GM12875 (cell line): ENCODE measurements around the gene APOA5.

Experiments used
- H3K4me3 ChIP-seq: one replicate; pipeline ENCODE4 v1.5.1; 2011; ENCODE audit warnings: low read depth, low read length, control low read depth
- CTCF ChIP-seq: IDR thresholded peaks from 2 replicates; pipeline ENCODE4 v1.5.1; 2011; ENCODE audit warnings: low read depth, mild to moderate bottlenecking, control low read depth, inconsistent platforms, low read length, moderate library complexity, borderline replicate concordance; ENCODE audit not compliant: insufficient read depth

The APOA5 gene

GRCh38 chr11:116814502-116814901 is 22.8 kb upstream of the APOA5 start:
- TF ChIP-seq CTCF = no peak
- H3K4me3 ChIP-seq = no peak overlapping the region

GRCh38 chr11:116813781-116814471 is 22.2 kb upstream of the APOA5 start:
- no peak overlapping the region for H3K4me3 ChIP-seq
- TF ChIP-seq CTCF = no peak

GRCh38 chr11:116813170-116813569 is 21.5 kb upstream of the APOA5 start:
- no peak overlapping the region for H3K4me3 ChIP-seq
- TF ChIP-seq CTCF = no peak

GRCh38 chr11:116812109-116812508 is 20.4 kb upstream of the APOA5 start:
- no peak overlapping the region for H3K4me3 ChIP-seq
- no peak for TF ChIP-seq CTCF

- no peak overlapping the region for H3K4me3 ChIP-seq
- no peak for TF ChIP-seq CTCF
Observed at GRCh38 chr11:116811194-116811593, 19.5 kb upstream of the APOA5 start.

GRCh38 chr11:116808262-116809175 is 16.8 kb upstream of the APOA5 start:
- TF ChIP-seq CTCF = no peak
- H3K4me3 ChIP-seq = no peak overlapping the region
